ENCODE measurements around the gene SHTN1.

SHTN1 gene

DNA sequence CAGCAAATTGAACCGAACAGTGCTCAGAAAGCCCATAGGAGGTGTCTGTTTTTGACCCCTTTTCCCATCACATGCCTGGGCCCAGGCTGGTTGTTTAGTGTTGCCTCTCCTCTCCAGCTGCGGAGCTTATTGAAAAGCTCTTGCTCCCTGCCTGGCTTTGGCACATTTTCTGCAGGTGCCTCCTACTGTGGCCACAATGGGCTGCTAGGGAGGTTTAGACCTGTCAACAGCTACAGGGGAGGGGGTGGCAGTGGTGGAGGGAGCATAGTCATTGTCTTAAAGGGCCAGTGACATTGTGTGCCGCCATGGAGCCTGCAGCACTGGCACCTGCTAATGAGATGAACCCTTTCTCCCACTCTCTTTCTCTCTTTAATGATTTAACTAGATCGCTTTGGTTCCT is 168.9 kb downstream of the SHTN1 start:
- no peak for DNase-seq (ENCODE audit: low read depth in 2 of 2)

GRCh38 chr10:116835658-116836057 is 169.3 kb downstream of the SHTN1 start:
- DNase-seq (ENCODE audit: low read depth in 2 of 2) = no peak

GRCh38 chr10:116833986-116834985 is 170.7 kb downstream of the SHTN1 start:
- no peak for DNase-seq (ENCODE audit: low read depth in 2 of 2)

DNA sequence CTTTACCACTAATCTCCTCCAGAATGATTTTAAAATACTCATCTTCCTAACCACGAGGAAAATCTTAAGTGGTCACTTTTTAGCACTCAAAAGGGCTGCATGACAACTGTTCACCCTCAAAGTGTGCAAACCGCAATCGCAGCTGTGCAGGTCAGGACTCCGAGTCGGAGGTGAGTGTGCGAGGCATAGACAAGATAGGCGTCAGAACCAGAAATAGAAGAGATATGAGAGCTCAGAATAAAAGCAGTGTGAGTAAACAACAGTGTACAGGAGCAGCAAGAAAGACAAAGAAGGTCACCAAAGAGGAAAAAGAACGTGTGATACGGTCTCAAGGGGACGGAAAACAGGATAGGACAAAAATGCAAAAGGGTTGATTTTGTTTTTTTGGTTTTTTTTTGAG is 173.2 kb downstream of the SHTN1 start:
- DNase-seq (ENCODE audit: low read depth in 2 of 2) = no peak
